Hindlimb muscle (tissue), 1 donor: Measurements from ENCODE around the gene GPR39. TPM values are rescaled to one million over a fixed set of nuclear protein-coding genes. Genes with fewer than 3 reads are reported as not detected.
"Not testable (repeated sequence)": the region's sequence is repeated elsewhere in the genome, so short reads cannot be mapped to it uniquely, and the experiment has no call there.

Experiments
- DNase-seq: peaks from one replicate; pipeline ENCODE4 v3.0.0-alpha.2; 2013
- polyA plus RNA-seq: library from polyadenylated mRNA; unstranded; fragments of 120-200 nt; gene quantifications from one replicate; pipeline ENCODE4 v1.2.1, GENCODE V29; 2013; ENCODE audit not compliant: insufficient read length

The GPR39 gene
- polyA plus RNA-seq, 1 donor: 0.13 TPM

- no peak for DNase-seq
Measured at GRCh38 chr2:132497591-132497990, 81.0 kb downstream of the GPR39 start.

- DNase-seq: no peak
Measured at GRCh38 chr2:132503701-132504100, 87.1 kb downstream of the GPR39 start.

- DNase-seq: no peak
Measured at GRCh38 chr2:132515010-132515409, 98.4 kb downstream of the GPR39 start.

DNA sequence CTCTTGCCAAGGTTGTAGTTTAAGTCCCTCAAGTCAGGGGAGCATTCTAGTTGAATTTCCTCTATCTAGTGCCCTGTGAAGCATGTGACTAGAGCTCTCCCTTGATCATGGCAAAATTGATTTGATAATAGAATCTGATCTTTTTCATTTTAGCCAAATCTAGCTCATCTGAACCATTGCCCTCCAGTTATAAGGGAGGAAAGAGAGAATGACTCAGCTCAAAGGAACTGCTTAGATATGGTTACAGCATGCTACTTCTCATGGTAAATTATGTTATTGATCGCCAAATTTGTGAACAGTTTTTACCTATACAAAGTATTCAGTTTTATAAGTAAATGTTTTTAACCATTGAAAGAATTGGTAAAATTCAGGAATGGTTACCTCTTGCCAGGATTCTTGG lies 100.8 kb downstream of the GPR39 start:
- DNase-seq: no peak

- DNase-seq: no peak
Measured at GRCh38 chr2:132518302-132518701, 101.7 kb downstream of the GPR39 start.

GRCh38 chr2:132519566-132519965 lies 103.0 kb downstream of the GPR39 start:
- DNase-seq: no peak

DNA sequence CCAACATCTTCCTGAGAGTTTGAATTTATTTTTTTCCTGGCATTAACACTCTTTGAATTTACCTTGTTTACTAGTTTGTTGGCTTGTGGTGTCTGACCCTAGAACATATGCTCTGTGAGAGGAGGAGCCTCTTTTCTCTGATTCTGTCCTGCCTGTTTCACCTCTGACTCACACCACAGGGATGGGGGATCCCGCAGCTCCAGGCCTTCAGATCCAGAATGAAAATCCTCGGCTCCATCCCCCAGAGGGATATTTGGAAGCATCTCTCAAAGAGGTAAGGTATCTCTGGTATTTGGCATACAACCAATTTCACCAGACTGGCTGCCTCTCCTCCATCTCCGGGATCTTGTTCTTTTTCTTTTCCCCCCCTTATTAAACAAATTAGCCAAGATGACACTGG lies 104.7 kb downstream of the GPR39 start:
- no peak for DNase-seq

- DNase-seq: no peak
Measured at GRCh38 chr2:132522901-132523300, 106.3 kb downstream of the GPR39 start.

GRCh38 chr2:132537061-132537460 lies 120.5 kb downstream of the GPR39 start:
- DNase-seq: not testable (repeated sequence)

DNA sequence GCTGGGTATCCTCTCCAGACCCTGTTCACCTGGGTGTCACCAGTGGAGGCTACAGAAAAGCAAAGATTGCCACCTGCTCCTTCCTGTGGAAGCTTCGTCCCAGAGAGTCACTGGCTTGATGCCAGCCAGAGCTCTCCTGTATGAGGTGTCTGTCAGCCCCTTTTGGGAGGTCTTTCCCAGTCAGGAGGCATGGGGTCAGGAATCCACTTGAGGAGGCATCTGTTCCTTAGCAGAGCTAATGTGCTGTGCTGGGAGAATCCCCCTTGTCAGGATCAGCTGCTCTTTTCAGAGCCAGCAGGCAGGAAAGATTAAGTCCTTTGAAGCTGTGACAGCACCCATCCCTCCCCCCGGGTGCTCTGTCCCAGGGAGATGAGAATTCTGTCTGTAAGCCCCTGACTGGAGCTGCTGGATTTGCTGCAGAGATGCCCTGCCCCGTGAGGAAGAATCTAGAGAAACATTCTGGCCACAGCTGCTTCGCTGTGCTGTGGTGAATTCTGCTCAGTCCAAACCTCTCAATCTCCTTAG lies 121.8 kb downstream of the GPR39 start:
- no peak for DNase-seq

DNA sequence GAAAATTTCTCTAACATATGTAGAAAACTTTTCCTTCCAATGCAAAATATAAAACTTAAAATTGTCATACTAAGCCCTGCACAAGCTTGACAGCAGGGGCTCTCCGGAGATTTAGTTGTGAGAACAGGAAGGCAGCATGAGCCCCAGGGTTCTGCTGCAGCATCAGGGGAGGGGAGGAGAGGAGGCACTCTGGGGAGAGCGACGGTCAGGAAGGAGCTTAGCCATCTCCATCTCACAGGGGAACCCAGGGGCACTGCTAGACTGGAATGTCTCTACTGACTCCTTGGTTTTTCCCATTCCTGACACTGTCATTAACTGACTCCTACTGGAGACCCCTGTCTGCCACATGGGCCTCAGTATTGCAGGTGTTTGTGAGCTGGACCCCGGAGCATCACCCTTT lies 123.6 kb downstream of the GPR39 start:
- no peak for DNase-seq

GRCh38 chr2:132542953-132543569 lies 126.5 kb downstream of the GPR39 start:
- no peak for DNase-seq

GRCh38 chr2:132544006-132544630 lies 127.5 kb downstream of the GPR39 start:
- DNase-seq: no peak

- DNase-seq: peak; percentile 80
Measured at GRCh38 chr2:132547090-132547687, 130.6 kb downstream of the GPR39 start.

DNA sequence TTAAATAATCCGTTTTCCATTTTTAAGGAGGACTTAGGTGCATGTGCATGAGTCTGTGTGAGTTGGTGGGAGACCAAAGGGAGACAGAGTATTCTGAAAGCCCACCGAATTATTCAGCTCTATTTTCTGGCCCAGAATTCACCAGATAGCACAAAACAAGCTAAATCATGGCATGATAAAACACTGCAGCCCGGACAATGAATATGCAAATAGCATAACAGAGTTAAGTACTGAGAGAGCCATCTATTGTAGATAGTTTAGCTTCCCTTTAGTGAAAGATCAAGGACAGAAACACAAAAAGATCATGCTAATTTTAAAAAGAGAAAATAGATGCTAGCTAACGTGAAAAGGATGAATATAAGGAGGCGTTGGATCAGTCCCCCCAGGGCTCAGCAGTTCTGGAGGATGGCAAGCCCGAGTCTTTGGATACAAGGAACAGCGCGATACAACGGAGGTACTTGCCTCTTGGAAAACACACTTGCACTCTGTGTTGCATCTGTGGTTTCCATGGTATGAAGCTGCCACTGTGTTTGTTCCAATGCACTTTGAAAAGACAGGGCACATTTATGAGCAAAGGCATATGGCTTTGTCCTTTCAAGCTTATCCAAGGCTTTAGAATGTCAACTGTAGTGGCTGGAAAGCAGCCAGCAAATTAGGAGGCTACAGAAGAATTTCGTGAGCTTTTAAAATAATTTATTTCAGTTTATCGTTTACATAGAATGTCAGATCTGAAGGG lies 133.5 kb downstream of the GPR39 start:
- no peak for DNase-seq

DNA sequence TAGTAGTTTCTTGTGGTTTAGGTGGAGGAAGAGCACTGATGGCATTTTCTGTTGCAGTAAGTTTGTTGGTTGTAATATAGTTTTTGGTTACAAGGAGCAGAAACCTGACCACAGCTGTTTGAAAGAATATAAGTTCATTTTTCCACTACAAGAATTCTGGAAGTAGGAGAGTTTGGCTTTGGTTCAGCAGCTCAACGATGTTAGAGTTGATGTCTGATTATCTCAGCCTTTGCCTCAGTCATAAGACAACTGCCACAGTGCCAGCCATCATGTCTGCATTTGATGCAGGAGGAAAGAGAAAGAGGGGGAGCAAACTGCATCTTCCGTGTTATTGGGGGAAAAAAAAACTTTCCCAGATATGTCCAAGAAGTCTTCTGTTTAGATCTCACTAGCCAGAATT lies 134.3 kb downstream of the GPR39 start:
- DNase-seq: peak; percentile 7

GRCh38 chr2:132557694-132558093 lies 141.1 kb downstream of the GPR39 start:
- DNase-seq: no peak

GRCh38 chr2:132559326-132559725 lies 142.7 kb downstream of the GPR39 start:
- DNase-seq: no peak

DNA sequence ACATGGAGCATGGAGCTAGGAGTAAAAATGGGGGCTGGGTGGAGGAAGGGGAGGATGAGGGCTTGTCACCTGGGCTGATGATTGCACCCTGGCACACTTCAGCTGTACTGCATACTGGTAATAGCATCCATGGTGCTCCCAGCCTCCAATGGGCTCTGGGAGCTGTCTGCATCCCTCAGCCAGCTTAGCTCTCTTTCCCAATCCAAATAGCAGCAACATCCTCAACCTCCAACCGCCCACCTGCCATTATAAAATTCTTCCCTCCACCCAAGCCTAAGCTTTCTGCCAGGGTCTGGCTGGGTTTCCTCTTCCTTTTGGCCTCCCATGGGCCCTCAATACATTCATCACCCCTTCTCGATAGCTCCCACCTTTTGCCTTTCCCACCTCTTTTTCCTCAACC lies 143.3 kb downstream of the GPR39 start:
- DNase-seq: no peak

- no peak for DNase-seq
Measured at GRCh38 chr2:132560562-132560961, 144.0 kb downstream of the GPR39 start.

GRCh38 chr2:132562245-132562644 lies 145.6 kb downstream of the GPR39 start:
- DNase-seq: no peak

- no peak for DNase-seq
Measured at GRCh38 chr2:132564065-132564464, 147.5 kb downstream of the GPR39 start.

DNA sequence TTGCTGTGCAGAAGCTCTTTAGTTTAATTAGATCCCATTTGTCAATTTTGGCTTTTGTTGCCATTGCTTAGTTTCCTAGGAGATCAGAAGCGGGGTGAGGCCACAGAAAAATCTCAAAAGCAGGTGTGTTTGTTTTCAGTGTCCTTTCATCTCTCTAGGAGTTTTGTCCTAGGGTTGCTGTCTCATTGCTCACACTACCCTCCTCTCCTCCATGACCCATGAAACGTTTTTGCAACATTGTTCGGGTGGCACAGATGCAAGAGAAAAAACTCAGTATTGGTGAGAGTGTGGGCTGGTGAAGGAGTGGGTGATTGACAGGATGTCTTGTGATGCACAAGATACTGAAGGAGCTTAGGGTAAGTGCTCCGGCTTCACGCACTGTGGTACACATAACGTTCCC lies 149.8 kb downstream of the GPR39 start:
- DNase-seq: no peak
